WTC11 (cell line): ENCODE measurements around the gene ERMP1. TPM values are rescaled to one million over a fixed set of nuclear protein-coding genes. Genes with fewer than 3 reads are reported as not detected.

Source experiments
- ATAC-seq: fragments of 200-7000 bp; cut with Tn5 transposase; 2 replicates; pipeline ENCODE4 v1.10.0; 2021; ENCODE audit warnings: mild to moderate bottlenecking, moderate library complexity
- CTCF ChIA-PET: fragments of 300-600 bp; sonication (Branson Sonifier 250); formaldehyde crosslinking; loops from one replicate; lab custom pipeline; 2021; ENCODE audit warnings: antibody characterized with exemption; lab: Charles Lee
- POLR2A ChIA-PET: fragments of 350-600 bp; sonication (Branson Sonifier 250); formaldehyde crosslinking; loops from one replicate; lab custom pipeline; 2021; ENCODE audit warnings: antibody characterized with exemption; lab: Charles Lee
- DNase-seq: peaks from one replicate; pipeline ENCODE4 v3.0.0; 2021; ENCODE audit warnings: low spot score
- H3K27ac Mint-ChIP-seq: 2 replicates; pipeline ENCODE4 v1.8.0; 2021; ENCODE audit warnings: mixed read lengths
- H3K27me3 Mint-ChIP-seq: 2 replicates; pipeline ENCODE4 v1.8.0; 2021; ENCODE audit warnings: low read depth, mild to moderate bottlenecking, moderate library complexity, mixed read lengths
- H3K36me3 Mint-ChIP-seq: 2 replicates; pipeline ENCODE4 v1.8.0; 2021; ENCODE audit warnings: mixed read lengths
- H3K4me1 Mint-ChIP-seq: 2 replicates; pipeline ENCODE4 v1.8.0; 2022; ENCODE audit warnings: mixed read lengths
- H3K4me3 Mint-ChIP-seq: 2 replicates; pipeline ENCODE4 v1.8.0; 2021; ENCODE audit warnings: mild to moderate bottlenecking, moderate library complexity, mixed read lengths
- H3K9me3 Mint-ChIP-seq: 2 replicates; pipeline ENCODE4 v1.8.0; 2021; ENCODE audit warnings: mixed read lengths
- ATF1 ChIP-seq: sonication (generic); formaldehyde crosslinking; IDR thresholded peaks from 2 replicates; pipeline ENCODE4 v1.8.1; 2023; ENCODE audit warnings: mild to moderate bottlenecking, moderate library complexity, missing genetic modification reagents
- E2F4 ChIP-seq: sonication (generic); formaldehyde crosslinking; IDR thresholded peaks from 2 replicates; pipeline ENCODE4 v1.8.1; 2022; ENCODE audit warnings: low read depth, mild to moderate bottlenecking, moderate library complexity, missing genetic modification reagents, borderline replicate concordance
- JAZF1 ChIP-seq: fragments of 250-450 bp; sonication (Bioruptor Pico); IDR thresholded peaks from 2 replicates; pipeline ENCODE4 v1.9.0; 2021; ENCODE audit warnings: moderate library complexity, mild to moderate bottlenecking, inconsistent platforms
- NR2C2 ChIP-seq: sonication (generic); formaldehyde crosslinking; IDR thresholded peaks from 2 replicates; pipeline ENCODE4 v1.8.0; 2022; ENCODE audit warnings: mild to moderate bottlenecking, missing genetic modification reagents
- NR3C1 ChIP-seq: sonication (generic); formaldehyde crosslinking; conservative IDR thresholded peaks from 2 replicates; pipeline ENCODE4 v1.8.1; 2023; ENCODE audit warnings: low read depth, mild to moderate bottlenecking, missing genetic modification reagents
- PRDM15 ChIP-seq: sonication (generic); formaldehyde crosslinking; IDR thresholded peaks from 2 replicates; pipeline ENCODE4 v1.8.0; 2022; ENCODE audit warnings: missing genetic modification reagents
- USF1 ChIP-seq: sonication (generic); formaldehyde crosslinking; IDR thresholded peaks from 2 replicates; pipeline ENCODE4 v1.8.0; 2022; ENCODE audit warnings: mild to moderate bottlenecking, missing genetic modification reagents
- ZNF121 ChIP-seq: sonication (generic); formaldehyde crosslinking; IDR thresholded peaks from 2 replicates; pipeline ENCODE4 v1.8.0; 2023; ENCODE audit warnings: missing genetic modification reagents
- ZNF396 ChIP-seq: fragments of 250-450 bp; sonication (Bioruptor Pico); IDR thresholded peaks from 2 replicates; pipeline ENCODE4 v1.8.0; 2021; ENCODE audit warnings: mild to moderate bottlenecking, moderate library complexity, borderline replicate concordance
- total RNA-seq: library from RNA; stranded (reverse); gene quantifications from 3 replicates; pipeline ENCODE4 v1.2.3, GENCODE V29; 2021
- TF ChIP-seq, protein P1 (sequence below): sonication (generic); formaldehyde crosslinking; IDR thresholded peaks from 2 replicates; pipeline ENCODE4 v1.8.1; 2022; ENCODE audit warnings: mild to moderate bottlenecking, missing genetic modification reagents, moderate library complexity, borderline replicate concordance
- TF ChIP-seq, protein P2 (sequence below): fragments of 200-600 bp; IDR thresholded peaks from 2 replicates; pipeline ENCODE4 v1.8.0; 2022; ENCODE audit warnings: antibody characterized with exemption
- TF ChIP-seq, protein P3 (sequence below): sonication (generic); formaldehyde crosslinking; IDR thresholded peaks from 2 replicates; pipeline ENCODE4 v1.8.0; 2022; ENCODE audit warnings: mild to moderate bottlenecking, missing genetic modification reagents
- TF ChIP-seq, protein P4 (sequence below): sonication (generic); formaldehyde crosslinking; IDR thresholded peaks from 2 replicates; pipeline ENCODE4 v1.8.1; 2023; ENCODE audit warnings: mild to moderate bottlenecking, missing genetic modification reagents, moderate library complexity
- TF ChIP-seq, protein P5 (sequence below): sonication (generic); formaldehyde crosslinking; conservative IDR thresholded peaks from 2 replicates; pipeline ENCODE4 v1.8.1; 2022; ENCODE audit warnings: mild to moderate bottlenecking, missing genetic modification reagents
- TF ChIP-seq, protein P6 (sequence below): sonication (generic); formaldehyde crosslinking; conservative IDR thresholded peaks from 2 replicates; pipeline ENCODE4 v1.8.1; 2023; ENCODE audit warnings: mild to moderate bottlenecking, low read depth, missing genetic modification reagents, moderate library complexity

The ERMP1 gene
- total RNA-seq, 1 experiment from 2014 or later: 25.4 TPM

DNA sequence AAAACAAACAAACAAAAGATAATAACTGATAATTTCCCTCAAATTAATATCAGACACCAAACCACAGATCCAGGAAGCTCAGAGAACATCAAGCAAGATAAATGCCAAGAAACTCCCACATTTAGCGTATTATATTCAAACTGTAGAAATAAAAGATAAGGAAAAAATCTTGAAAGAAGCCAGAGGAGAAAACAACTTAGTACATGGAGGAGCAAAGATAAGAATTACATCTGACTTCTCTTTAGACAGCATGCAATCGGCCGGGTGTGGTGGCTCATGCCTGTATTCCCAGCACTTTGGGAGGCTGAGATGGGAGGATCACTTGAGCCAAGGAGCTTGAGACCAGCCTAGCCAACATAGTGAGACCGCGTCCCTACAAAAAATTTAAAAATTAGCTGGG, 40.5 kb upstream of the ERMP1 start:
- no peaks in the 10 kb centered on the region for H3K36me3 Mint-ChIP-seq
- H3K27ac Mint-ChIP-seq: no peak overlapping the region
- peaks cover 4% of the 10 kb centered on the region for H3K27me3 Mint-ChIP-seq
- no peak for DNase-seq
- POLR2A ChIA-PET: no interaction called here
- H3K4me3 Mint-ChIP-seq: no peak overlapping the region
- peaks cover 5% of the 10 kb centered on the region; the same call in 1 of the 2 replicates for H3K4me1 Mint-ChIP-seq
- no peak for ATAC-seq
- peaks cover 7% of the 10 kb centered on the region for H3K9me3 Mint-ChIP-seq
- CTCF ChIA-PET: interaction anchor here (1.4 kb wide), 1 partner anchor 13 kb away, joined by 5 read pairs; no protein-coding TSS in a partner anchor
- no peak for TF ChIP-seq ZNF396 (CRISPR knock-in tag)
- no peak for TF ChIP-seq NR3C1
- TF ChIP-seq, protein P1, sequence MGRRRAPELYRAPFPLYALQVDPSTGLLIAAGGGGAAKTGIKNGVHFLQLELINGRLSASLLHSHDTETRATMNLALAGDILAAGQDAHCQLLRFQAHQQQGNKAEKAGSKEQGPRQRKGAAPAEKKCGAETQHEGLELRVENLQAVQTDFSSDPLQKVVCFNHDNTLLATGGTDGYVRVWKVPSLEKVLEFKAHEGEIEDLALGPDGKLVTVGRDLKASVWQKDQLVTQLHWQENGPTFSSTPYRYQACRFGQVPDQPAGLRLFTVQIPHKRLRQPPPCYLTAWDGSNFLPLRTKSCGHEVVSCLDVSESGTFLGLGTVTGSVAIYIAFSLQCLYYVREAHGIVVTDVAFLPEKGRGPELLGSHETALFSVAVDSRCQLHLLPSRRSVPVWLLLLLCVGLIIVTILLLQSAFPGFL (CRISPR knock-in tag): no peak
- TF ChIP-seq, protein P2, sequence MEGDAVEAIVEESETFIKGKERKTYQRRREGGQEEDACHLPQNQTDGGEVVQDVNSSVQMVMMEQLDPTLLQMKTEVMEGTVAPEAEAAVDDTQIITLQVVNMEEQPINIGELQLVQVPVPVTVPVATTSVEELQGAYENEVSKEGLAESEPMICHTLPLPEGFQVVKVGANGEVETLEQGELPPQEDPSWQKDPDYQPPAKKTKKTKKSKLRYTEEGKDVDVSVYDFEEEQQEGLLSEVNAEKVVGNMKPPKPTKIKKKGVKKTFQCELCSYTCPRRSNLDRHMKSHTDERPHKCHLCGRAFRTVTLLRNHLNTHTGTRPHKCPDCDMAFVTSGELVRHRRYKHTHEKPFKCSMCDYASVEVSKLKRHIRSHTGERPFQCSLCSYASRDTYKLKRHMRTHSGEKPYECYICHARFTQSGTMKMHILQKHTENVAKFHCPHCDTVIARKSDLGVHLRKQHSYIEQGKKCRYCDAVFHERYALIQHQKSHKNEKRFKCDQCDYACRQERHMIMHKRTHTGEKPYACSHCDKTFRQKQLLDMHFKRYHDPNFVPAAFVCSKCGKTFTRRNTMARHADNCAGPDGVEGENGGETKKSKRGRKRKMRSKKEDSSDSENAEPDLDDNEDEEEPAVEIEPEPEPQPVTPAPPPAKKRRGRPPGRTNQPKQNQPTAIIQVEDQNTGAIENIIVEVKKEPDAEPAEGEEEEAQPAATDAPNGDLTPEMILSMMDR: no peak
- TF ChIP-seq, protein P3, sequence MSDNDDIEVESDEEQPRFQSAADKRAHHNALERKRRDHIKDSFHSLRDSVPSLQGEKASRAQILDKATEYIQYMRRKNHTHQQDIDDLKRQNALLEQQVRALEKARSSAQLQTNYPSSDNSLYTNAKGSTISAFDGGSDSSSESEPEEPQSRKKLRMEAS (CRISPR knock-in tag): no peak
- no peak for TF ChIP-seq E2F4
- no peak for TF ChIP-seq PRDM15 (CRISPR knock-in tag)
- TF ChIP-seq USF1 (CRISPR knock-in tag): no peak
- TF ChIP-seq NR2C2 (CRISPR knock-in tag): no peak
- no peak for TF ChIP-seq JAZF1 (CRISPR knock-in tag)
- no peak for TF ChIP-seq ZNF121 (CRISPR knock-in tag)
- TF ChIP-seq, protein P4, sequence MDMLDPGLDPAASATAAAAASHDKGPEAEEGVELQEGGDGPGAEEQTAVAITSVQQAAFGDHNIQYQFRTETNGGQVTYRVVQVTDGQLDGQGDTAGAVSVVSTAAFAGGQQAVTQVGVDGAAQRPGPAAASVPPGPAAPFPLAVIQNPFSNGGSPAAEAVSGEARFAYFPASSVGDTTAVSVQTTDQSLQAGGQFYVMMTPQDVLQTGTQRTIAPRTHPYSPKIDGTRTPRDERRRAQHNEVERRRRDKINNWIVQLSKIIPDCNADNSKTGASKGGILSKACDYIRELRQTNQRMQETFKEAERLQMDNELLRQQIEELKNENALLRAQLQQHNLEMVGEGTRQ (CRISPR knock-in tag): no peak
- TF ChIP-seq, protein P5, sequence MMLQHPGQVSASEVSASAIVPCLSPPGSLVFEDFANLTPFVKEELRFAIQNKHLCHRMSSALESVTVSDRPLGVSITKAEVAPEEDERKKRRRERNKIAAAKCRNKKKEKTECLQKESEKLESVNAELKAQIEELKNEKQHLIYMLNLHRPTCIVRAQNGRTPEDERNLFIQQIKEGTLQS (CRISPR knock-in tag): no peak
- TF ChIP-seq, protein P6, sequence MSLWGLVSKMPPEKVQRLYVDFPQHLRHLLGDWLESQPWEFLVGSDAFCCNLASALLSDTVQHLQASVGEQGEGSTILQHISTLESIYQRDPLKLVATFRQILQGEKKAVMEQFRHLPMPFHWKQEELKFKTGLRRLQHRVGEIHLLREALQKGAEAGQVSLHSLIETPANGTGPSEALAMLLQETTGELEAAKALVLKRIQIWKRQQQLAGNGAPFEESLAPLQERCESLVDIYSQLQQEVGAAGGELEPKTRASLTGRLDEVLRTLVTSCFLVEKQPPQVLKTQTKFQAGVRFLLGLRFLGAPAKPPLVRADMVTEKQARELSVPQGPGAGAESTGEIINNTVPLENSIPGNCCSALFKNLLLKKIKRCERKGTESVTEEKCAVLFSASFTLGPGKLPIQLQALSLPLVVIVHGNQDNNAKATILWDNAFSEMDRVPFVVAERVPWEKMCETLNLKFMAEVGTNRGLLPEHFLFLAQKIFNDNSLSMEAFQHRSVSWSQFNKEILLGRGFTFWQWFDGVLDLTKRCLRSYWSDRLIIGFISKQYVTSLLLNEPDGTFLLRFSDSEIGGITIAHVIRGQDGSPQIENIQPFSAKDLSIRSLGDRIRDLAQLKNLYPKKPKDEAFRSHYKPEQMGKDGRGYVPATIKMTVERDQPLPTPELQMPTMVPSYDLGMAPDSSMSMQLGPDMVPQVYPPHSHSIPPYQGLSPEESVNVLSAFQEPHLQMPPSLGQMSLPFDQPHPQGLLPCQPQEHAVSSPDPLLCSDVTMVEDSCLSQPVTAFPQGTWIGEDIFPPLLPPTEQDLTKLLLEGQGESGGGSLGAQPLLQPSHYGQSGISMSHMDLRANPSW (CRISPR knock-in tag): no peak
- TF ChIP-seq ATF1 (CRISPR knock-in tag): no peak
